Measurements from ENCODE around the gene ANKS1A.

GRCh38 chr6:34964564-34964963 lies 75.5 kb downstream of the ANKS1A start:
- no peak for TF ChIP-seq CTCF (IDR thresholded peaks at IDR 0.05 in 8 of 11, conservative IDR thresholded peaks at IDR 0.05 in 3 of 11)
- TF ChIP-seq POLR2AphosphoS5 (IDR thresholded peaks at IDR 0.05) = no peak
- TF ChIP-seq POLR2A (IDR thresholded peaks at IDR 0.05) = no peak
